Stimulated activated CD8-positive, alpha-beta memory T cell treated with anti-CD3 and anti-CD28 coated beads, Interleukin-7, amount 100 ng/mL, for 24 hours (primary cell): Measurements from ENCODE around the gene SMIM20.
"Not testable (repeated sequence)": the region's sequence is repeated elsewhere in the genome, so short reads cannot be mapped to it uniquely, and the experiment has no call there.

Experiments used
- DNase-seq: peaks from one replicate; pipeline ENCODE4 v3.0.0-alpha.2; 2020; ENCODE audit warnings: low read depth

SMIM20 gene

GRCh38 chr4:25890571-25891485 is 23.2 kb upstream of the SMIM20 start:
- DNase-seq = no peak

- no peak for DNase-seq
Observed at GRCh38 chr4:25892796-25893195, 21.2 kb upstream of the SMIM20 start.

- no peak for DNase-seq
Observed at GRCh38 chr4:25896776-25897539, 17.1 kb upstream of the SMIM20 start.

- no peak for DNase-seq
Observed at GRCh38 chr4:25900310-25900709, 13.7 kb upstream of the SMIM20 start.

- no peak for DNase-seq
Observed at GRCh38 chr4:25901030-25901430, 13.0 kb upstream of the SMIM20 start.

DNA sequence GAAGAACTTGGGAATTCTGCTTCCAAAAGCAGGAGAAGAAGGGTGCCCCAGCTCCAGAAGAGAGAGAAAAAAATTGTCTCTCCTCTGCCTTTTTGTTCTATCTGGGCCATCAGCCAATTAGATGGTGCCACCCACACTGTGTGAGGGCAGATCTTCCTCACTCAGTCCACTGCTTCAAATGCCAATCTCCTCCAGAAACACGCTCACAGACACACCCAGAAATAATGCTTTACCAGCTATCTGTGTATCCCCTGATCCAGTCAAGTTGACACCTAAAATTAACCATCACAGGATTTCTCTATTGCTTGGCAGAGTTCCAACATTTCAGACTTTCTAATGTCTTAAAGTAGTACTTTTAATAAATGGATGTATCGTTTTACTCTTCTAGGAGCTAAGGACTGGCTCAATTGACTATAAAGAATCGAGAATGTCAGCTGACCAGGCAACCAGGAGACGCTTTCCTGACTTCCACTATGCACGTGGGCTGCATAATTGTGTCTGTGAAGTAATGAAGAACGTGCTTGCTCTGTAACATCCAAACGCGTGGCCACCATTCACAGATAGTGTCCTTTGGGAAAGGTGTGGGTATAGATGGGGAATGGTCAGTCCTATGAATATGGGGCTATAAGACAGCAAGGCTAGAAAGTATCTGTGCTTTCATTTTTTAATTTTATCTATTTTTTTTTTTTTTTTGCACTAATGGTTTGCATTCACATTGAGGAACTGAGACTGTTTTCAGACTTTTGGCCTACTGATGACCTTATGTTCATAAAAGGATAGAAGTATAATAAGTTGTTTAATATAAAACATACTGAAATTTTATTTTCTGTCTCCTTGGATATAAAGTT is 9.9 kb upstream of the SMIM20 start:
- DNase-seq = no peak

DNA sequence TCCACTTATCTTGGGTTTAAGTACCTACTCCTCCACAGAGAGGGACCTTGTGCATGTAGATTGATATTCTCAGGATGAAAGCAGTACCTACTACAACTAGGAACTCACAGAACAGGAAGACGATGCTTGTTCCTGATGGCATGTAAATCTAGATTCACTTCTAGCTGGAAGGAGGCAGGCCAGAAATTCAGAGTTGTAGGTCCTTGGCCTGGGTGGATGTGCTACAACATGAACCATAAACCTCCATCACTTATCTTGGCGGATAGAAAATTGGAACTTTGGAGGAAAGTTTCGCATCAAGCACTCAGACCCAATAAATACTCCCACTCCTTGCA is 9.3 kb upstream of the SMIM20 start:
- no peak for DNase-seq

DNA sequence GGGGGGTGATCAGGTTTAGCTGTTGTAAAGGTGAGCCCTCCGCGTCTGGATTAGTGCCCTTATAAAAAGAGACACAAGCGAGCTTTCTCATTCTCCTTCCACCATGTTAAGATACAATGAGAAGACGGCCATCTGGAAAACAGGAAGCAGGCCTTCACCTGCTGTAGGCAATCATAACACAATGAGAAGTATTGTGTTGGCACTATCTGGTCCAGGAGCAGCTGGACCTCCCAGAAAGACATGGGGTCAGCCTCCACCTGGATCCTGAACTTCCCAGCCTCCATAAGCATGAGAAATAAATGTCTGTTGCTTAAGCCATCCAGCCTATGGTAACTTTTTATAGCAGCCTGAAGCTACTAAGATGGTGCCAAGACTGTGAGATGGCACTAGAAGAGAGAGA is 8.6 kb upstream of the SMIM20 start:
- DNase-seq = no peak

DNA sequence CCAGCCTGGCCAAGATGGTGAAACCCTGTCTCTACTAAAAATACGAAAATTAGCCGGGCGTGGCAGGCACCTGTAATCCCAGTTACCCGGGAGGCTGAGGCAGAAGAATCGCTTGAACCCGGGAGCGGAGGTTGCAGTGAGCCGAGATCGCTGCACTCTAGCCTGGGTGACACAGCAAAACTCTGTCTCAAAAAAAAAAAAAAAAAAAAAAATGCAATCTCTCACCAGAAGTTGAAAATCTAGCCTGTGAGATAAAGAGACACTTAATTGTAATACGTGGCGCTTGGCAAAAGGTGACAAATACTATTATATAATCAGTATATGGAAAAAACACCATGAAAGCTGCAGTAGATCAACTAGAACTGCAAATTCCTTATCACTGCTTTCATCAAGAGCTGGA is 7.9 kb upstream of the SMIM20 start:
- DNase-seq = not testable (repeated sequence)

GRCh38 chr4:25908491-25908901 is 5.5 kb upstream of the SMIM20 start:
- DNase-seq = no peak

DNA sequence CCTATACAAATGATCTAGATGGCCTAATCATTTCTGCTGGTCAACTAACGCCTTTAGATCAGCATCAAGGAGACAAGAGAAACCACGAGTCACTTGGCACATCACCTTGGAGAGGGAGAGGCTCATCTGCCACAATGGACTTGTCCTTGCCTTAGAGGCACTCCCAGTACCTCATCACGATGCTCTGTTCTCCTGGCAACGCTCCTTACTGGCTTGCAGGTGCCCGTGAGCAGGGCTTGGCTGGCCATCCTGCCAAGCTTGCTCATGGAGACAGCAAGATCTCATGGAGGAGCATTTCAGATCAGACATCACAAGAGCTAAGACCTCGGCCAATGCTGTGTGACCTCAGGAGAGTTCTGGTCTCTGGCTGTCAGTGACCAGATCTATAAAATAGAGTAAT is 2.7 kb upstream of the SMIM20 start:
- no peak for DNase-seq

DNA sequence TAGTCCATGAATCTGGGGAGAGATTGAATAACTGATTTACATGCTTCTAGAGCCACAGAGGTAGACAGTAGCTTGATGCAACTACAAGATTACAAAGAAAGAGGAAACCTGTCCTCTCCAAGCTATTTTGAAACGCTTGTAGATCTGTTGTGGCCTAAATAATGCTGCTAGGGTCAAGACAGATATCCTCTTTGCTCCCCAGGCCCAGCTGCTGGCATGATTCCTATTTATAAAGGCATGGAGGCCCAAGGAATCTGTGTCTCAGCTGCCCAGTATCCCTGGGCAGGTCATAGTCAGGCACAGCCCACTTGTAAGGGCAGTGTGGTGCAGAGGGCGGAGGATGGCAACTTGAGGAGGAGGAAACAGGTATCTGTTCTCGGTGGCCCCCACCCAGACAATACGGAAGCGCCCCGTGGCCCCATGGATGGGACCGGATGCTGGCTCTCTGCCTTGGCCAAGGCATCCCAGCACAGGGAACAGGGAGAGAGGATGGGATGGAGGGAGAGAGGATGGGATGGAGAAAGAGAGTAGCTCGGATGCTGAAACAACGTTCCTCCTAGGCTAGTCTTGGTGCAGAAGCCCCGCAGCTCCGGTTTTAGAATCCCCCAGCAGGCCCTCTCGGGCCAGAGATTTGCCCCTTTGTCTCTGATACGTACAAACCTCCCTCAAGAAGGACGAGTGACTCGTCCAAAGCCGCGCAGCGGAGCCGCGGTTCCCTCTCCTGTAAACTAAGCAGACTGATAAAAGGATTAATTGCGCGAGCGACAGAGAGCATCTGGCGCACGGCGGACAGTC is 767 bp upstream of the SMIM20 start:
- DNase-seq = no peak

GRCh38 chr4:25914670-25915352 is 791 bp downstream of the SMIM20 start:
- no peak for DNase-seq

GRCh38 chr4:25915353-25915705 is 1.3 kb downstream of the SMIM20 start:
- DNase-seq = no peak

GRCh38 chr4:25916870-25917269 is 2.9 kb downstream of the SMIM20 start:
- DNase-seq = no peak

- no peak for DNase-seq
Observed at GRCh38 chr4:25919676-25920075, 5.7 kb downstream of the SMIM20 start.

DNA sequence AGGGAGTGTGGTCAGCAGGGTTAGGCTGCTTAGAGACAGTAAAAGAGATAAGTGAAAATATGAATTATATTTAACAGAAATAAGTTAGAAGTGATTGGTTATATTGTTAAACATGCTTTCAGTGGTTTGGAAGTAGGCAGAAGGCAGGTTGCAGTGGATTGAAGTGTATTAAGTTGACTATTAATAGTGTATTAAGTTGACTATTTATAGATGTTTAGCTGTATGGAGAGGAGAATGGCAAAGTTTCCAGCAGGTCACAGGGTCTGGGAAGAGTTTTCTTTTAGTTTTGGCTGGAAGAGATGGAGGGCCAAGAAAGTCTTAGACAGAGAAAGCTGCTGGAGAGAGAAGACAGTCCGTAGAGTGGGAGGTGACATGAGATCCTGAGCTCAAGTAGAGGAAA is 7.9 kb downstream of the SMIM20 start:
- no peak for DNase-seq

GRCh38 chr4:25922812-25923369 is 8.9 kb downstream of the SMIM20 start:
- no peak for DNase-seq

DNA sequence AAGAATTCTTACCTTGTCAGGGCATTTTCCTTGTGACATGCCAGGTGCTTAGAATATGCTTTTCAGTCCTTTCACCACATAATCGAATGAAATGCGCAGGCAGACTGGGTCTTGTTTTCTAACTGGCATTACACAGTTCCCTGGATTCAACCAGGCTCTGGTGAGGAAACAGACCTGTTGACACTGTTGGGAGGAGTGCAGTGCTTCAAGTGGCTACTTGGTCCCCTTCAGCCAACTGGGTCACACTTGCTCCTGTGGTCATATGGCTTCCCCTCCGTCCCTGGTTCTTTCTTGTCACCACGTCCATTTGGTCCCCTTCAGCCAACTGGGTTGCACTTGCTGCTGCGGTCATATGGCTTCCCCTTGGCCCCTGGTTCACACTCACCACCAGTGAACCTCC is 9.7 kb downstream of the SMIM20 start:
- DNase-seq = no peak

- no peak for DNase-seq
Observed at GRCh38 chr4:25925486-25926201, 11.6 kb downstream of the SMIM20 start.
